GM19099 (cell line): Measurements from ENCODE around the gene GBA2.

ENCODE experiments used
- POLR2A ChIP-seq: IDR thresholded peaks from 3 replicates; pipeline ENCODE4 v1.6.1; 2011; ENCODE audit warnings: low read depth; ENCODE audit not compliant: insufficient read length; ENCODE audit errors: extremely low read depth

Gene GBA2

DNA sequence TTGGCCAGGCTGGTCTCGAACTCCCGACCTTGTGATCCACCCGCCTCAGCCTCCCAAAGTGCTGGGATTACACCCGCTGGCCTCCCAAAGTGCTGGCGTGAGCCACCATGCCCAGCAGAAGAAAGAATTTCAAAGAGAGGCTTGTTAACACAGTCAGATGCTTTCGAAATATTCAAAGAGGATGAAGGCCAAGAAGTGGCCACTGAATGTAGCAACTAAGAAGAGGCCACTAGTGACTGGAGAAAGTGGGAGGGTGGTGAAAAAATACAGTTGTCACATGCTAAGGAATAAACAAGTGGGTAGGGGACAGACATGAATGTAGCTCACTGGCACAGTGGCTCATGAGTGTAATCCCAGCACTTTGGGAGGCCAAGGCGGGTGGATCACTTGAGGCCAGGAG is 46.3 kb downstream of the GBA2 start:
- TF ChIP-seq POLR2A = no peak

DNA sequence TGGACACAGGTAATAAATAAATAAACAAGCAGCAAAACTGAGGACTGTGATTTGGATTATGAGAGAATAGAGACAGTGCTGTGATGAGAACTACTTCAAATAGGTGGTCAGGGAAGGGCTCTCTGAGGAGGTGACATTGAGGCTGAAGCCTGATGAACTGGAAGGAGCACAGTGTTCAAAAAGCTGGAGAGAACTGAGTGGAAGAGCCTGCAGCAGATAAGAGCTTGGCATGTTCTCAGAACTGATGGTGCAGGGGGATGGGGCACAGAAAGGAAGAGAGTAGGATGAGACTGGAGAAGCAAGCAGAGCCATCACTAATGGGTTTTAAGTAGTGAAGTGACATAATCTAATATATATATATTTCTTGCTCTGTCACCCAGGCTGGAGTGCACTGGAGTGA is 48.1 kb downstream of the GBA2 start:
- no peak for TF ChIP-seq POLR2A

- no peak for TF ChIP-seq POLR2A
Measured at GRCh38 chr9:35700031-35700430, 49.0 kb downstream of the GBA2 start.

DNA sequence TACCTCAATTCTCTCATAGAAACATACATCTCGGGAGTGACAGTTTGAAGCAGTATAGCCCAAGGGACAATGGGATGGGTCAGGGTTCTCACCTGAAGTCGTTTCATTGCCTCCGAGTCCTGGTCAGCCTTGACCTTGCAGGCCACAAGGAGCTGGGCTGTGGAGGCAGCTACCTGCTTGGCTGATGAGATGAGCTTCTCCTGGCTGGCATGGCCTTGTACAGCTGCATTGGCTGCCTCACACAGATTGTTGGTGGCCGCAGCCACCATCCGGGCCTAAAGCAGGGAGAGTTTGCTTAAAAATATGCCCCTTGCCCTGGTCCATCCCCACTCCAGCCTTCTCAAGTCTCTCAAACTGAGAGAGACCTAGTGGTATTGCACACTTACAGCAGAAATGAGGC is 50.8 kb downstream of the GBA2 start:
- no peak for TF ChIP-seq POLR2A

DNA sequence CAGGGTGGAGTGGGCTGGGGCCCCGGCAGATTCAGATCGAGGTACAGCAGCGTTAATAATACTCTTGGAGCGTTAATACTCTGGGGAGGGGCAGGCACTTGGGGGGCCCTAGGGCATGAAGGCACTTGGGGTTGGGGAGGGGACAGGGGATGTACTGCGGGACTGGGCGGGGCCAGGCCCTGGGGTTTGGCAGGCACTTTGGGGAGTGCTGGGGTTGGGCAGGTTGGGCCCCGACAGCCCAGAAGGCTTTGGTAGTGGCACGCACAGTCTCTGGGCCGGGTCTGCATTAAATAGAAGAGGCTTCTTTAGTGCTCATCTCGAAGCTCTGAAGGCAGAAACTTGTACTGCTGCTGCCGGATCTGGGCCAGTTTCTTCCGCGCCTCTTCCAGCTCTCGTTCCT is 51.5 kb downstream of the GBA2 start:
- no peak for TF ChIP-seq POLR2A

DNA sequence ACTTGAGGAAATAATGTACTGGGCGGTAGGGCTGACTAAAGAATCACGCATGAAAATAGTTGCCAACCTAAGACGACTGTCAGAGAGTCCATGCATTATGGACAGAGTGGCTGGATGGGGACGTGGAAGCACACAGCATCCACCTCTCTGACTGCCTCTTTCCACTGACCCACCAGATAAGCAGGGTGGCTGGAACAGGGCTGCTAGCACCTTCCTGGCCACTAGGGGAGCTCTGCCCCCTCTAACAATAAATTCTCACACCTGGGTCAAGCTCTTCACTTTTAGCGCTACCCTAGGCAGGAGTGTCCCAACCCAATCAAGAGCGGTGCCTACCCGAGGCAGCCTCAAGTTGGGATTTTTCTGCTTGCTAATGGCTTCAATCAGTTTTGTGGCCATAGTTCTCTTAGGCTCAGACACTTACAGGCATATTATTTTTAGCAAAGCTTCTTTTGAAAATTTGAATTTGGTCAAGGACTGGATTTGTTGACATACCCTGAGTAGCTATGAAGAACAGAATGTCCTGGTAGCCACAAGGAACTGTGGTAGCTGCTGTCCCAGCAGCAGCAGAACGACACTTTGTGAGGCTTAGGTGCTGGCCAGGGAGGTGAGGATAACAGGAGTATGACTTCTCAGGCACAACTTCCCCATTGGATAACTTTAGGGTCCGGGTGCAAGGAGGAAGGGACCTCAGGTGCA is 52.4 kb downstream of the GBA2 start:
- TF ChIP-seq POLR2A = no peak

DNA sequence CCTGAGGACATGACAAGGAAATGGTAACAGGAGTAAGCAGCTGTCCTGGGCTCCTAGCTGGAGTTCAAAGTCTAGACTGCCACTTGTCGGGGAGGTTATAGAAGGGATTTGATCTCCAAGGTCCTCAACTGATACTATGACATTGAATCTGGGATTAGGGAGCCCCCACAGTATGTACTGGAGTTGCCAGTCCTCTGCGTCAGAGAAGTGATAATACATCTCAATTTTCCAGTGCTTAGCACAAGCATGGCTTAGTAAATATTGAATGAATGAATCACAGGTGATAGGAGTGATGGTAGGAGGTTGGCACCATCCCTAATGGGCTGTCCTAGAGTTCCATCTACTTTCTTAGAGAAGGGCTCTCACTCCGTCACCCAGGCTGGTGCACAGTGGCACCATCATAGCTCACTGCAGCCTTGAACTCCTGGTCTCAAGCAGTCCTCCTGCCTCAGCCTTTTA is 53.1 kb downstream of the GBA2 start:
- TF ChIP-seq POLR2A = no peak

- TF ChIP-seq POLR2A = no peak
Measured at GRCh38 chr9:35691757-35692301, 57.2 kb downstream of the GBA2 start.

DNA sequence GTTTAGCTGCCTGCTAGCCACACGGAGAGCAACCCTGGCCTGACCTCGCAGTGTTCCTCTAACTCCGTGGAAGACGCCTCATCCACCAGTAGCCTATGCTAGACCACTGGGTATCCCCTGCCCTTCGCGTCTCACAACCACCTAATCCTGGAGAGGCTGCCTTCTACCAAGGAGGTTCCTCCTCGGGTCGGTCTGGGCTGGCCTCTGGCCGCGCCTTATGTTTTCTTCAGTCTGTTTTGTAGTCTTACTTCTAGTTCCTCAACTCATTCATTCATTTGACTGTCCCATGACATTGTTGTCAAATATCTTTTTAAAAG is 57.7 kb downstream of the GBA2 start:
- no peak for TF ChIP-seq POLR2A

GRCh38 chr9:35690614-35691333 is 58.3 kb downstream of the GBA2 start:
- no peak for TF ChIP-seq POLR2A

GRCh38 chr9:35690294-35690613 is 58.8 kb downstream of the GBA2 start:
- no peak for TF ChIP-seq POLR2A

DNA sequence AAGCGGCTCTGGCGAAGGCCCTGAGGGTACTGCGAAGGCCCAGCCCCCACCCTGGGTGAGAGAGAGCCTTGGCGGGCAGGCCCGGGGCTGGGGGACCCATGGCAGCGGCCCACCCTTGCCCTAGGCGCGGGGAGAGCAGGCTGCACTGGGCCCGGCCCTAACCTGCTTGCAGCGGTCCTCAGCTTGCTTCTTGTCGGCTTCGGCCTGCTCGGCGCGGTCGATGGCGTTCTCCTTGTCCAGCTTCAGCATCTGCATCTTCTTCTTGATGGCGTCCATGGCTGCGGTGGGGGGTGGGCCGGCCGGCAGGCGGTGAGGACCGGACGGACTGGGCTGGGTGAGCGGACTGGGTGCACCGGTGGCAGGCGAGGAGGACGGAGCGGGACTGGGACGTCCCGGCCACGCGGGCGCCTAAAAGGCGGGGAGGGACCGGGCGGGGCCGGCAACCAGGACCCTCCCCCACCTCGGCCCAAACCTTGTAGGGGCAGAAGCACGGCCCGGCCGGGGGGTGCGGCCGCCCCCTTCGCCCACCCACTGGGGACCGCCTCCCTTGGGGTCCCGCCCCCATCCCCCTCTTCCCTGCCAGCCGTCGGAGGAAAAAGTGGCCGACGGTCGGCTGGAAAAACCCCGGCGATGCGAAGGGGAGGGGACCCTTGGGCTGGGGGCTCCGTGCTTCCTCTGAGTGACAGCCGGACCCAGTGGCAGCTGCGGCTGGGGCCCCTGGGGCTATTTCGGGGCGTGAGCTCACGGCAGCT is 59.3 kb downstream of the GBA2 start, which contains the start of gene TPM2:
Gene TPM2 (minus strand): TSS at position 384 of the 752 bp plus-strand sequence. CDS start 108 bp downstream, at position 276.
- no peak for TF ChIP-seq POLR2A

- TF ChIP-seq POLR2A = no peak
Measured at GRCh38 chr9:35688558-35689541, 60.2 kb downstream of the GBA2 start.

- no peak for TF ChIP-seq POLR2A
Measured at GRCh38 chr9:35687972-35688557, 61.0 kb downstream of the GBA2 start.
